GM12878 (cell line): ENCODE results near the gene HERC4. TPM values are rescaled to one million over a fixed set of nuclear protein-coding genes. Genes with fewer than 3 reads are reported as not detected.

Experiments
- ATAC-seq: fragments of 200-7000 bp; cut with Tn5 transposase; 3 replicates; pipeline ENCODE4 v1.9.1; 2020; ENCODE audit warnings: mild to moderate bottlenecking, moderate library complexity
- BruUV-seq: library from RNA; stranded (reverse); fragments of 400-500 nt; replicated peaks from 2 replicates; lab custom pipeline; 2021; lab: Mats Ljungman, UMichigan
- CTCF ChIA-PET: fragments of 300-600 bp; sonication (Branson Sonifier 250); formaldehyde crosslinking; extraction: SDS; loops from one replicate; lab custom pipeline; 2021; ENCODE audit warnings: inconsistent platforms; lab: Yijun Ruan, JAX
- POLR2A ChIA-PET: fragments of 350-600 bp; formaldehyde crosslinking; extraction: SDS; loops from one replicate; lab custom pipeline; 2021; ENCODE audit warnings: inconsistent platforms; lab: Charles Lee
- RAD21 ChIA-PET: fragments of 300-600 bp; sonication (Branson Sonifier 250); formaldehyde crosslinking; loops from one replicate; lab custom pipeline; 2023; ENCODE audit warnings: antibody characterized with exemption; ENCODE audit not compliant: unreplicated experiment; lab: Charles Lee
- SMC1A ChIA-PET: fragments of 300-600 bp; sonication (Branson Sonifier 250); formaldehyde crosslinking; loops from one replicate; lab custom pipeline; 2023; ENCODE audit not compliant: unreplicated experiment, uncharacterized antibody; lab: Charles Lee
- DNase-seq: peaks from one replicate; pipeline ENCODE4 v3.0.0-alpha.2; 2011; ENCODE audit warnings: low read depth, low spot score
- FAIRE-seq: peaks from 3 replicates; lab custom pipeline; 2011; peaks lifted over from hg19 to GRCh38; lab: Jason Lieb, UNC
- H2AFZ ChIP-seq: 2 replicates; pipeline ENCODE4 v1.6.0; 2011; ENCODE audit warnings: low read depth, low read length, control low read depth; ENCODE audit not compliant: control insufficient read depth
- H3K27ac ChIP-seq: 2 replicates; pipeline ENCODE4 v1.5.1; 2011; ENCODE audit warnings: control low read depth; ENCODE audit not compliant: control insufficient read depth, insufficient read depth
- H3K27me3 ChIP-seq, 2 experiments: replicated peaks in 1 of 2; 2 replicates each; pipeline versions ENCODE4 v1.6.0 to v1.6.1; 2011; ENCODE audit warnings: low read length in 1 of 2; ENCODE audit not compliant: control insufficient read depth in 2 of 2, insufficient read depth in 2 of 2
- H3K36me3 ChIP-seq, 2 experiments: 2 replicates each; pipeline ENCODE4 v1.5.1; 2011; ENCODE audit warnings: low read length in 1 of 2; ENCODE audit not compliant: control insufficient read depth in 2 of 2, insufficient read depth in 2 of 2
- H3K4me1 ChIP-seq: 2 replicates; pipeline ENCODE4 v1.6.1; 2011; ENCODE audit warnings: mild to moderate bottlenecking, low read length, moderate library complexity, mixed read lengths; ENCODE audit not compliant: control insufficient read depth, insufficient read depth
- H3K4me2 ChIP-seq: 2 replicates; pipeline ENCODE4 v1.6.0; 2011; ENCODE audit warnings: control low read depth; ENCODE audit not compliant: control insufficient read depth, insufficient read depth
- H3K4me3 ChIP-seq: fragments of 200-600 bp; sonication (generic); 2 replicates; pipeline ENCODE4 v1.5.1; 2016
- H3K79me2 ChIP-seq: 2 replicates; pipeline ENCODE4 v1.6.0; 2011; ENCODE audit warnings: low read length; ENCODE audit not compliant: control insufficient read depth, insufficient read depth
- H3K9ac ChIP-seq: 2 replicates; pipeline ENCODE4 v1.8.0; 2011; ENCODE audit warnings: low read length, control low read depth, mixed read lengths; ENCODE audit not compliant: control insufficient read depth, insufficient read depth
- H3K9me3 ChIP-seq: replicated peaks from 3 replicates; pipeline ENCODE4 v1.5.1; 2011; ENCODE audit warnings: mild to moderate bottlenecking, low read length; ENCODE audit not compliant: control insufficient read depth, insufficient read depth
- H4K20me1 ChIP-seq: 2 replicates; pipeline ENCODE4 v1.6.0; 2011; ENCODE audit not compliant: control insufficient read depth, insufficient read depth
- BACH1 ChIP-seq: fragments of 450-650 bp; IDR thresholded peaks from 2 replicates; pipeline ENCODE4 v1.6.1; 2017; ENCODE audit warnings: mild to moderate bottlenecking, borderline replicate concordance
- CEBPB ChIP-seq, 2 experiments: fragments of 150-350 bp in 1 of 2; IDR thresholded peaks; 2 replicates each; pipeline ENCODE4 v1.6.1; 2012 to 2014; ENCODE audit warnings: low read depth in 2 of 2, low read length in 2 of 2, borderline replicate concordance in 1 of 2, inconsistent platforms in 1 of 2
- CEBPZ ChIP-seq: fragments of 150-350 bp; IDR thresholded peaks from 2 replicates; pipeline ENCODE4 v1.6.1; 2016; ENCODE audit warnings: low read depth, low read length
- DPF2 ChIP-seq: fragments of 450-650 bp; IDR thresholded peaks from 2 replicates; pipeline ENCODE4 v1.6.1; 2017; ENCODE audit warnings: mild to moderate bottlenecking
- HCFC1 ChIP-seq: fragments of 150-350 bp; IDR thresholded peaks from 2 replicates; pipeline ENCODE4 v1.6.1; 2014; ENCODE audit warnings: low read length
- KAT2A ChIP-seq: conservative IDR thresholded peaks from 2 replicates; pipeline ENCODE4 v1.6.1; 2011; ENCODE audit warnings: low read depth, low read length; ENCODE audit not compliant: control insufficient read depth
- MXI1 ChIP-seq: fragments of 150-350 bp; IDR thresholded peaks from 2 replicates; pipeline ENCODE4 v1.6.1; 2011; ENCODE audit warnings: low read depth, mild to moderate bottlenecking, inconsistent platforms, low read length, improper control_type of control experiment
- NFYB ChIP-seq: IDR thresholded peaks from 2 replicates; pipeline ENCODE4 v1.6.1; 2011; ENCODE audit warnings: low read depth, mild to moderate bottlenecking, low read length, improper control_type of control experiment, moderate library complexity; ENCODE audit not compliant: insufficient read depth
- RELA ChIP-seq: fragments of 450-650 bp; IDR thresholded peaks from 2 replicates; pipeline ENCODE4 v1.8.0; 2014; ENCODE audit warnings: borderline replicate concordance; ENCODE audit not compliant: partially characterized antibody
- SMAD1 ChIP-seq: fragments of 450-650 bp; IDR thresholded peaks from 2 replicates; pipeline ENCODE4 v1.6.1; 2018; ENCODE audit warnings: mild to moderate bottlenecking, low read depth; ENCODE audit not compliant: partially characterized antibody
- SP1 ChIP-seq: IDR thresholded peaks from one replicate; pipeline ENCODE4 v1.6.1; 2011; ENCODE audit warnings: low read depth, low read length
- STAT1 ChIP-seq: fragments of 450-650 bp; conservative IDR thresholded peaks from 2 replicates; pipeline ENCODE4 v1.6.1; 2014; ENCODE audit warnings: antibody characterized with exemption, mild to moderate bottlenecking
- ZNF384 ChIP-seq: IDR thresholded peaks from 2 replicates; pipeline ENCODE4 v1.6.1; 2012; ENCODE audit warnings: low read depth, mild to moderate bottlenecking, low read length, improper control_type of control experiment, borderline replicate concordance
- ZNF622 ChIP-seq: fragments of 450-650 bp; IDR thresholded peaks from 2 replicates; pipeline ENCODE4 v1.6.1; 2017; ENCODE audit warnings: mild to moderate bottlenecking, inconsistent platforms
- WGBS: methylation state at CpG from one replicate; pipeline ENCODE4 v1.1.6; 2016; ENCODE audit warnings: low lambda C conversion rate; ENCODE audit not compliant: insufficient replicate concordance, insufficient coverage; ENCODE audit errors: missing lambda C conversion rate; 5-methylcytosine and 5-hydroxymethylcytosine counted together
- in situ Hi-C: fragments of 300-500 bp; cut with MboI; formaldehyde crosslinking; loops from 9 replicates; pipeline ENCODE4 v1.14.3; 2018; ENCODE audit warnings: mixed read lengths
- intact Hi-C: fragments of 100-400 bp; cut with micrococcal nuclease; formaldehyde crosslinking; loops from one replicate; pipeline ENCODE4 v1.14.2; 2022; ENCODE audit not compliant: unreplicated experiment
- polyA plus RNA-seq, 11 experiments: library from polyadenylated mRNA; depleted of rRNA in 4 of 11; unstranded in 6 of 11; stranded (reverse) in 5 of 11; fragments of >200 nt; fragmentation: Nextera tagmentation in 4 of 11; fragmentation: Illumina TruSeq in 1 of 11; extraction: Ambion mirVana in 4 of 11; extraction: Trizol in 1 of 11; gene quantifications; 1 replicate in 1 of 11; 2 replicates in 10 of 11; pipeline versions ENCODE4 v1.2.1 to v1.2.3, GENCODE V29; 2011 to 2016; ENCODE audit warnings: inconsistent platforms in 2 of 11, missing spikeins in 2 of 11, low read depth in 1 of 11
- total RNA-seq, 4 experiments: library from RNA; depleted of rRNA in 3 of 4; stranded (reverse); fragments of >200 nt in 3 of 4; fragmentation: Illumina TruSeq in 1 of 4; extraction: Trizol in 1 of 4; gene quantifications; 2 replicates each; pipeline versions ENCODE4 v1.2.1 to v1.2.3, GENCODE V29; 2013 to 2021
- TF ChIP-seq, protein P1 (sequence below): IDR thresholded peaks from 2 replicates; pipeline ENCODE4 v1.6.1; 2011; ENCODE audit warnings: borderline replicate concordance, low read depth, mild to moderate bottlenecking, moderate library complexity, mixed read lengths, low read length; ENCODE audit not compliant: insufficient read depth; ENCODE audit errors: extremely low read length

Gene HERC4
- total and polyA plus RNA-seq, 10 of the 15 experiments (the other 5 are each of a cell fraction or from before 2014, with no cell fraction given), result 9.7 to 36.8 (median 23.4) TPM

- RAD21 ChIA-PET, result interaction anchor here (0.9 kb wide), 1 partner anchor 124 kb away, joined by 3 read pairs; no protein-coding TSS in a partner anchor
- in situ Hi-C loops (no loop called here), intact Hi-C loops (no loop called here)
- DNase-seq (no peak), FAIRE-seq (no peak), ATAC-seq (no peak)
- no peaks in the 10 kb centered on the region for H3K79me2 ChIP-seq
- SMC1A ChIA-PET, result interaction anchor here (0.6 to 2.1 kb wide), 4 partner anchors 8 to 226 kb away, joined by 3 to 6 read pairs (median 3); no protein-coding TSS in a partner anchor
- H3K27me3 ChIP-seq, result no peaks in the 10 kb centered on the region
- peaks cover 2 to 16% of the 10 kb centered on the region in 2 experiments for H3K36me3 ChIP-seq
- no peak overlapping the region for H3K9ac ChIP-seq
- H2AFZ ChIP-seq, result no peak overlapping the region
- no peak for TF ChIP-seq MXI1
- TF ChIP-seq CEBPZ, result no peak
- no peak for TF ChIP-seq ZNF622
- no peak for TF ChIP-seq HCFC1
- no peak for TF ChIP-seq SP1
- TF ChIP-seq CEBPB (IDR thresholded peaks at IDR 0.05; ENCODE audit: borderline replicate concordance in 1 of 2, low read depth in 2 of 2, low read length in 2 of 2), result no peak
- TF ChIP-seq, protein P1, sequence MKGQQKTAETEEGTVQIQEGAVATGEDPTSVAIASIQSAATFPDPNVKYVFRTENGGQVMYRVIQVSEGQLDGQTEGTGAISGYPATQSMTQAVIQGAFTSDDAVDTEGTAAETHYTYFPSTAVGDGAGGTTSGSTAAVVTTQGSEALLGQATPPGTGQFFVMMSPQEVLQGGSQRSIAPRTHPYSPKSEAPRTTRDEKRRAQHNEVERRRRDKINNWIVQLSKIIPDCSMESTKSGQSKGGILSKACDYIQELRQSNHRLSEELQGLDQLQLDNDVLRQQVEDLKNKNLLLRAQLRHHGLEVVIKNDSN, result no peak
- no peak for TF ChIP-seq BACH1
- no peak for TF ChIP-seq STAT1
- TF ChIP-seq NFYB, result no peak
- no peak for TF ChIP-seq ZNF384
- TF ChIP-seq SMAD1, result no peak
- no peak for TF ChIP-seq KAT2A
- TF ChIP-seq RELA, result no peak
- no peak for TF ChIP-seq DPF2
- BruUV-seq, result no TSS peak
- no peaks in the 10 kb centered on the region for H4K20me1 ChIP-seq
- POLR2A ChIA-PET, result interaction anchor here (0.6 kb wide), 1 partner anchor 22 kb away, joined by 3 read pairs; no protein-coding TSS in a partner anchor
- CTCF ChIA-PET, result interaction anchor here (1.1 to 1.6 kb wide), 3 partner anchors 23 to 124 kb away, joined by 3 to 5 read pairs (median 3); no protein-coding TSS in a partner anchor
- H3K27ac ChIP-seq, result no peak overlapping the region
- H3K9me3 ChIP-seq, result no peaks in the 10 kb centered on the region
- H3K4me2 ChIP-seq, result no peak overlapping the region
- H3K4me3 ChIP-seq, result no peak overlapping the region
- WGBS, result 74% methylated on average over 2 of the region's 2 CpGs
- no peaks in the 10 kb centered on the region for H3K4me1 ChIP-seq
These were observed 162.6 kb downstream of the HERC4 start for GRCh38 chr10:67912331-67912946.
